PC-9 (cell line): Measurements from ENCODE around the gene KAT8. TPM values are rescaled to one million over a fixed set of nuclear protein-coding genes. Genes with fewer than 3 reads are reported as not detected.

Source experiments
- BruUV-seq: library from RNA; stranded (reverse); fragments of 400-500 nt; replicated peaks from 2 replicates; lab custom pipeline; 2021; lab: Mats Ljungman, UMichigan
- CTCF ChIA-PET: fragments of 300-600 bp; sonication (Branson Sonifier 250); formaldehyde crosslinking; loops from one replicate; lab custom pipeline; 2022; ENCODE audit warnings: antibody characterized with exemption; lab: Charles Lee
- POLR2A ChIA-PET: fragments of 300-600 bp; sonication (Branson Sonifier 250); formaldehyde crosslinking; loops from one replicate; lab custom pipeline; 2022; ENCODE audit warnings: antibody characterized with exemption; ENCODE audit not compliant: unreplicated experiment; lab: Charles Lee
- DNase-seq, 2 experiments: peaks; one replicate each; pipeline versions ENCODE4 v3.0.0 to v3.0.0-alpha.2; 2015 to 2022; ENCODE audit warnings: mixed read lengths in 1 of 2
- H2AFZ ChIP-seq: fragments of 200-600 bp; sonication (generic); 2 replicates; pipeline ENCODE4 v1.8.1; 2017; ENCODE audit warnings: antibody characterized with exemption
- H3F3A ChIP-seq: fragments of 200-600 bp; sonication (generic); 2 replicates; pipeline ENCODE4 v1.8.1; 2017; ENCODE audit warnings: antibody characterized with exemption, mild to moderate bottlenecking, low read depth; ENCODE audit not compliant: insufficient read depth
- H3K27ac ChIP-seq: fragments of 200-600 bp; sonication (generic); 2 replicates; pipeline ENCODE4 v1.6.1; 2016; ENCODE audit warnings: mixed run types
- H3K27me3 ChIP-seq: fragments of 200-600 bp; sonication (generic); 2 replicates; pipeline ENCODE4 v1.6.1; 2016; ENCODE audit warnings: low read depth, mixed run types; ENCODE audit not compliant: insufficient read depth
- H3K36me3 ChIP-seq: fragments of 200-600 bp; sonication (generic); 2 replicates; pipeline ENCODE4 v1.6.1; 2016; ENCODE audit warnings: low read depth, mixed run types
- H3K4me1 ChIP-seq: fragments of 200-600 bp; sonication (generic); replicated peaks from 2 replicates; pipeline ENCODE4 v1.6.1; 2016; ENCODE audit warnings: mixed run types; ENCODE audit not compliant: insufficient read depth
- H3K4me2 ChIP-seq: fragments of 200-600 bp; sonication (generic); 2 replicates; pipeline ENCODE4 v1.6.1; 2017; ENCODE audit warnings: mixed run types
- H3K4me3 ChIP-seq: fragments of 200-600 bp; sonication (generic); 2 replicates; pipeline ENCODE4 v1.6.1; 2016; ENCODE audit warnings: mixed run types
- H3K79me2 ChIP-seq: fragments of 200-600 bp; sonication (generic); 2 replicates; pipeline ENCODE4 v1.6.1; 2017; ENCODE audit warnings: low read depth, mixed run types
- H3K9me2 ChIP-seq: fragments of 200-600 bp; sonication (generic); 2 replicates; pipeline ENCODE4 v1.8.1; 2017; ENCODE audit warnings: mild to moderate bottlenecking; ENCODE audit not compliant: insufficient read depth
- H3K9me3 ChIP-seq: fragments of 200-600 bp; sonication (generic); 2 replicates; pipeline ENCODE4 v1.8.1; 2016; ENCODE audit warnings: low read depth; ENCODE audit not compliant: insufficient read depth
- H4K20me1 ChIP-seq: fragments of 200-600 bp; sonication (generic); 2 replicates; pipeline ENCODE4 v1.8.1; 2017; ENCODE audit not compliant: insufficient read depth
- EZH2 ChIP-seq: fragments of 200-600 bp; sonication (generic); IDR thresholded peaks from 2 replicates; pipeline ENCODE4 v1.8.0; 2017; ENCODE audit warnings: antibody characterized with exemption, low read depth
- intact Hi-C: fragments of 100-400 bp; cut with micrococcal nuclease; formaldehyde crosslinking; loops from one replicate; pipeline ENCODE4 v1.10.0; 2022; ENCODE audit not compliant: unreplicated experiment
- total RNA-seq: library from RNA; stranded (reverse); gene quantifications from 2 replicates; pipeline ENCODE4 v1.2.3, GENCODE V29; 2021
- TF ChIP-seq, protein P1 (sequence below): fragments of 200-600 bp; sonication (generic); conservative IDR thresholded peaks from 2 replicates; pipeline ENCODE4 v1.6.1; 2017; ENCODE audit warnings: mixed run types, antibody characterized with exemption, mild to moderate bottlenecking, moderate library complexity

Gene KAT8
- total RNA-seq, 1 experiment from 2014 or later = 81.4 TPM

- CTCF ChIA-PET = no interaction called here
- DNase-seq = peak in 1 of 2 experiments; percentile 68
Observed at GRCh38 chr16:31108035-31108793, 9.2 kb upstream of the KAT8 start, which contains the start of gene BCKDK. TSS of gene BCKDK (plus strand) at chr16:31108386. CDS start at chr16:31109224, 838 bp downstream.

DNA sequence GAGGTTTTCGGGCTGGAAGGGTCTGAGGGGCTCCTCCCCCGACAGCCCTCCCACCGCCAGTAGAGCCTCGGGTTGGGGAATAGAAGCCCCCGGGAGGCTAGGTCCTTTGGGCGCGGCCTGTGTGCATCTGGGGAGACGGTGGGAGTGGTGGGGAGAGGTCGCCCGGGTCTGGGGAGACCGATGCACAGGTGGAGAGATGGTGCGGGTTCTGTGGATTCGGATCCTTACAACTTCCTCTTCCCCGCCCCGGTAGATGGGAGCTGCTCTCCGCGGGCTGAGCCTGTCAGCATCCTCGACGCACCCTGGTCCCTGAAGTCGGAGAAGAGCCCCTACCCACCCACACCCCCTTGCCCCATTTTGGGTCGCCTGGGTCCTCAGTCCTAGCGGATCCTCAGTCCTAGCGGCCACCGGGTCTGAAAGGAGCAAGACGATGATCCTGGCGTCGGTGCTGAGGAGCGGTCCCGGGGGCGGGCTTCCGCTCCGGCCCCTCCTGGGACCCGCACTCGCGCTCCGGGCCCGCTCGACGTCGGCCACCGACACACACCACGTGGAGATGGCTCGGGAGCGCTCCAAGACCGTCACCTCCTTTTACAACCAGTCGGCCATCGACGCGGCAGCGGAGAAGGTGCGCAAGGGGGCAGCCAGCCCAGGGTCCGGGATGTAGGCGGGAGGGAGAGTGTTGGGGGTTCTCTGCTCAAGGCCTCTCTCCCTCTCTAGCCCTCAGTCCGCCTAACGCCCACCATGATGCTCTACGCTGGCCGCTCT is 8.5 kb upstream of the KAT8 start:
- Histone ChIP-seq H3K36me3 (no peaks in the 10 kb centered on the region; the same call in 1 of the 2 replicates), H3K9me2 (no peaks in the 10 kb centered on the region), H4K20me1 (no peaks in the 10 kb centered on the region), H3K4me1 (peaks cover 15% of the 10 kb centered on the region), H2AFZ (peak overlapping the region; percentile 91), H3K4me2 (peak overlapping the region; percentile 99), H3K9me3 (no peaks in the 10 kb centered on the region), H3K79me2 (peaks cover 15% of the 10 kb centered on the region), H3K4me3 (peak overlapping the region; percentile 99), H3F3A (peaks cover 32% of the 10 kb centered on the region), H3K27ac (no peak overlapping the region), H3K27me3 (no peaks in the 10 kb centered on the region)
- POLR2A ChIA-PET = interaction anchor here (0.6 kb wide), 2 partner anchors 25 to 301 kb away, joined by 3 read pairs; no protein-coding TSS in a partner anchor
- TF ChIP-seq, protein P1, sequence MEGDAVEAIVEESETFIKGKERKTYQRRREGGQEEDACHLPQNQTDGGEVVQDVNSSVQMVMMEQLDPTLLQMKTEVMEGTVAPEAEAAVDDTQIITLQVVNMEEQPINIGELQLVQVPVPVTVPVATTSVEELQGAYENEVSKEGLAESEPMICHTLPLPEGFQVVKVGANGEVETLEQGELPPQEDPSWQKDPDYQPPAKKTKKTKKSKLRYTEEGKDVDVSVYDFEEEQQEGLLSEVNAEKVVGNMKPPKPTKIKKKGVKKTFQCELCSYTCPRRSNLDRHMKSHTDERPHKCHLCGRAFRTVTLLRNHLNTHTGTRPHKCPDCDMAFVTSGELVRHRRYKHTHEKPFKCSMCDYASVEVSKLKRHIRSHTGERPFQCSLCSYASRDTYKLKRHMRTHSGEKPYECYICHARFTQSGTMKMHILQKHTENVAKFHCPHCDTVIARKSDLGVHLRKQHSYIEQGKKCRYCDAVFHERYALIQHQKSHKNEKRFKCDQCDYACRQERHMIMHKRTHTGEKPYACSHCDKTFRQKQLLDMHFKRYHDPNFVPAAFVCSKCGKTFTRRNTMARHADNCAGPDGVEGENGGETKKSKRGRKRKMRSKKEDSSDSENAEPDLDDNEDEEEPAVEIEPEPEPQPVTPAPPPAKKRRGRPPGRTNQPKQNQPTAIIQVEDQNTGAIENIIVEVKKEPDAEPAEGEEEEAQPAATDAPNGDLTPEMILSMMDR = no peak
- no peak for TF ChIP-seq EZH2
- CTCF ChIA-PET = no interaction called here
- DNase-seq = no peak
- BruUV-seq = TSS peak; percentile 29
- intact Hi-C loops = loop anchor here (5.0 kb wide), 1 partner anchor 33 kb away; no protein-coding TSS in a partner anchor

More at GRCh38 chr16:31108035-31108793, 9.2 kb upstream of the KAT8 start, which contains the start of gene BCKDK:
- Histone ChIP-seq H4K20me1 (no peaks in the 10 kb centered on the region), H3K9me3 (no peaks in the 10 kb centered on the region), H3K27me3 (no peaks in the 10 kb centered on the region), H3K4me2 (peak within 1 kb of the TSS; percentile 99), H2AFZ (peak within 1 kb of the TSS; percentile 91), H3F3A (peaks cover 25% of the 10 kb centered on the region), H3K4me1 (peaks cover 15% of the 10 kb centered on the region), H3K36me3 (no peaks in the 10 kb centered on the region; the same call in 1 of the 2 replicates), H3K79me2 (peaks cover 15% of the 10 kb centered on the region), H3K9me2 (no peaks in the 10 kb centered on the region), H3K4me3 (peak within 1 kb of the TSS; percentile 99), H3K27ac (peak within 1 kb of the TSS; percentile 20; the same call in 1 of the 2 replicates)
- no TSS peak for BruUV-seq
- POLR2A ChIA-PET = interaction anchor here (0.6 kb wide), 1 partner anchor 26 kb away, joined by 3 read pairs; no protein-coding TSS in a partner anchor
- TF ChIP-seq, protein P1 = no peak
- TF ChIP-seq EZH2 = no peak
- intact Hi-C loops = loop anchor here (5.0 kb wide), 1 partner anchor 34 kb away; no protein-coding TSS in a partner anchor

DNA sequence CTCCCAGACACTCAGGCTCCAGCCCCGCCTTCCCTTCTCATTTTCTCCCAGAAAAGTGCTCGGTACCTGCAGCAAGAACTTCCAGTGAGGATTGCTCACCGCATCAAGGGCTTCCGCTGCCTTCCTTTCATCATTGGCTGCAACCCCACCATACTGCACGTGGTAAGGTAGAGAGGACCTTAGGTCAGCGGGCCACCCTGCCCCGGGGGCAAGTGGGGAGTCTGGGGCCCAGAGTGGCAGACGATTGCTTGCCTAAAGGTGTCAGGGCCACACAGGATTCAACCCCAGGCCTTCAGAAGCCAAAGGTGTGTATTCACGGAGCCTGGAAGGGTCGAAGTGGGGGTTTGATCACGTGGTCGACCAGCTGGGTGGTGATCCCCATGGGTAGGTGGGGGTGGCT is 7.8 kb upstream of the KAT8 start:
- no peak for DNase-seq
- no TSS peak for BruUV-seq
- TF ChIP-seq, protein P1 = no peak
- TF ChIP-seq EZH2 = no peak
- H3F3A ChIP-seq = peaks cover 38% of the 10 kb centered on the region
- no peaks in the 10 kb centered on the region for H4K20me1 ChIP-seq
- peak overlapping the region; percentile 99; the same call in 1 of the 2 replicates for H3K4me3 ChIP-seq
- no peaks in the 10 kb centered on the region; the same call in 1 of the 2 replicates for H3K36me3 ChIP-seq
- H3K4me2 ChIP-seq = peak overlapping the region; percentile 99
- POLR2A ChIA-PET = interaction anchor here (0.6 kb wide), 1 partner anchor 300 kb away, joined by 3 read pairs; no protein-coding TSS in a partner anchor
- H3K79me2 ChIP-seq = peaks cover 15% of the 10 kb centered on the region
- H3K9me2 ChIP-seq = no peaks in the 10 kb centered on the region
- no peaks in the 10 kb centered on the region for H3K27me3 ChIP-seq
- peaks cover 15% of the 10 kb centered on the region for H3K4me1 ChIP-seq
- no peak overlapping the region for H3K27ac ChIP-seq
- H3K9me3 ChIP-seq = no peaks in the 10 kb centered on the region
- intact Hi-C loops = loop anchor here (5.0 kb wide), 1 partner anchor 33 kb away; no protein-coding TSS in a partner anchor
- CTCF ChIA-PET = no interaction called here
- no peak overlapping the region for H2AFZ ChIP-seq
